HG03066 (cell line): ENCODE data around the gene ADD1.

Experiments used
- ATAC-seq: cut with Tn5 transposase; IDR thresholded peaks from one replicate; pipeline ENCODE4 v1.9.1; 2021; ENCODE audit warnings: low read depth; ENCODE audit not compliant: unreplicated experiment

Gene ADD1

GRCh38 chr4:2855584-2855983, 11.9 kb downstream of the ADD1 start:
- ATAC-seq: no peak

GRCh38 chr4:2856266-2856665, 12.6 kb downstream of the ADD1 start:
- no peak for ATAC-seq

GRCh38 chr4:2857349-2857927, 13.8 kb downstream of the ADD1 start:
- ATAC-seq: no peak

GRCh38 chr4:2858451-2859217, 15.0 kb downstream of the ADD1 start:
- no peak for ATAC-seq

GRCh38 chr4:2859514-2859913, 15.9 kb downstream of the ADD1 start:
- no peak for ATAC-seq

GRCh38 chr4:2860391-2861348, 17.0 kb downstream of the ADD1 start:
- no peak for ATAC-seq

GRCh38 chr4:2861631-2862436, 18.2 kb downstream of the ADD1 start:
- no peak for ATAC-seq

GRCh38 chr4:2862528-2862927, 18.9 kb downstream of the ADD1 start:
- ATAC-seq: no peak

GRCh38 chr4:2863649-2864048, 20.0 kb downstream of the ADD1 start:
- ATAC-seq: no peak

- no peak for ATAC-seq
Observed at GRCh38 chr4:2865196-2865780, 21.6 kb downstream of the ADD1 start.

- ATAC-seq: no peak
Observed at GRCh38 chr4:2866160-2866861, 22.7 kb downstream of the ADD1 start.

GRCh38 chr4:2866891-2867290, 23.2 kb downstream of the ADD1 start:
- no peak for ATAC-seq

GRCh38 chr4:2867758-2868491, 24.3 kb downstream of the ADD1 start:
- ATAC-seq: no peak

- no peak for ATAC-seq
Observed at GRCh38 chr4:2868877-2869487, 25.3 kb downstream of the ADD1 start.

GRCh38 chr4:2869659-2870058, 26.0 kb downstream of the ADD1 start:
- ATAC-seq: no peak

- no peak for ATAC-seq
Observed at GRCh38 chr4:2870082-2870481, 26.4 kb downstream of the ADD1 start.

GRCh38 chr4:2871466-2871865, 27.8 kb downstream of the ADD1 start:
- ATAC-seq: no peak

GRCh38 chr4:2871911-2872310, 28.3 kb downstream of the ADD1 start:
- no peak for ATAC-seq
